ENCODE results near the gene ZBTB45.

GRCh38 chr19:58550362-58551122, 30.9 kb upstream of the ZBTB45 start:
- TF ChIP-seq CTCF (IDR thresholded peaks at IDR 0.05) = no peak
- no peak for TF ChIP-seq EZH2 (IDR thresholded peaks at IDR 0.05; ENCODE audit: borderline replicate concordance, insufficient read depth, low read depth, low read length, poor library complexity, severe bottlenecking)
